Skin epidermis (tissue), 12 donors: ENCODE data around the gene CDK10.

Experiments used
- H3K27ac ChIP-seq, 21 experiments: fragments of 200-600 bp; sonication (generic) in 11 of 21; one replicate each; pipeline ENCODE4 v1.5.0; 2020; ENCODE audit warnings: mild to moderate bottlenecking in 3 of 21, inconsistent platforms in 2 of 21, moderate library complexity in 2 of 21
- H3K4me3 ChIP-seq, 7 experiments: fragments of 200-600 bp; sonication (generic) in 2 of 7; one replicate each; pipeline ENCODE4 v1.5.0; 2020; ENCODE audit warnings: inconsistent platforms in 2 of 7, mild to moderate bottlenecking in 2 of 7, moderate library complexity in 1 of 7

Gene CDK10

DNA sequence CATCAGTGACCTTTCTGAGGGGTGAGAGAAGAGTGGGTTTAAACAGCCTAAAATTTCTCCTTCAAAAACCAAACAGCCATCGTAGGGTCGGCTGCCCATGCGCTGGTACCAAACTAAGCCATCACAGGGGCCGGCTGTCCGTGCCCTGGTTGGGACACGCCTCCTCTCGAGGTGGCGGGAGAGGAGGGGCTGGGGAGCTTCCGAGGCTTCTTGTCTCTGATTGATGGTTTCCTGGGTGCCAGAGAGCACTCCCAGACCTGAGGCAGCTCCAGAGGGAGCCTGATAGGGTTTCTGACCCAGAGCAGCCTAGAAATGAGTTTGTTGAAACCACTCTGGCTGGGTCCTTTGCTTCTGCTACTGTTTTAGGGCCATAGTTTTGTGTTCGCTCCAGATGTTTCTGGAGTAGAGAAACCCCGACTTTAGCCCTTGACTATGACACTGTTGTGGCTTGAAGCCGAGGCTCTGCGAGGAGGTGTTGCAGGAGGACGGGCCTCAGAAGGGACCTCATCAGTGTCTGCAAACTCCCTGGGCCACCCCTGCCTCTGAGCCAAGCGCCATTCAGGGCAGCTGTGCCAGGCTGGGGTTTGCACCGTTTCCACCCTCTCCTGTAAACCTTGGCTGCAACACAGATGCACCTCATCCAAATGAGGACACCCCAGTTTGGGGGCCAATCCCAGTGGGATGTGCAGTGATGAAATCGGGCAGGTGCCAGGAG, 41.1 kb downstream of the CDK10 start:
- no peak overlapping the region for H3K4me3 ChIP-seq
- H3K27ac ChIP-seq: no peak overlapping the region

DNA sequence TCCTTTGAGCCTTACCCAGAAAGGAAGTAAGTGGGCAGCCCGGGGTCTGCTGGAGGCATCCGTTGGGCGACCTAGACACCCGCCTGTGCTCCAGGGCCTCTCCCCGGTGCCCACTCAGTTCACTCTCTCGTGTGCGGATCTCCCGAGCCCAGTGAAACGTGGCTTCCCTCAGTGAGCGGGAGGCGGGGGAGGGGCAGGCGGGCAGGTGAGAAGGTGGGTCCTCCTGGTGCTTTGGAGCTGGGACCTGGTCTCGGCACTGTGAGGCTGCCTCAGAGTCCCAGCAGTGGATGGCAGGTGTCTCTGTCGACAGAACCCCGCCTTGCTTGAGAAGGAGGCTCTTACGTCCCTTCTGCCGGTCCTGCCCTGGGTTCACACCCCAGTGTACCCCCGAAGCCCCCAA, 42.8 kb downstream of the CDK10 start:
- no peak overlapping the region for H3K27ac ChIP-seq

DNA sequence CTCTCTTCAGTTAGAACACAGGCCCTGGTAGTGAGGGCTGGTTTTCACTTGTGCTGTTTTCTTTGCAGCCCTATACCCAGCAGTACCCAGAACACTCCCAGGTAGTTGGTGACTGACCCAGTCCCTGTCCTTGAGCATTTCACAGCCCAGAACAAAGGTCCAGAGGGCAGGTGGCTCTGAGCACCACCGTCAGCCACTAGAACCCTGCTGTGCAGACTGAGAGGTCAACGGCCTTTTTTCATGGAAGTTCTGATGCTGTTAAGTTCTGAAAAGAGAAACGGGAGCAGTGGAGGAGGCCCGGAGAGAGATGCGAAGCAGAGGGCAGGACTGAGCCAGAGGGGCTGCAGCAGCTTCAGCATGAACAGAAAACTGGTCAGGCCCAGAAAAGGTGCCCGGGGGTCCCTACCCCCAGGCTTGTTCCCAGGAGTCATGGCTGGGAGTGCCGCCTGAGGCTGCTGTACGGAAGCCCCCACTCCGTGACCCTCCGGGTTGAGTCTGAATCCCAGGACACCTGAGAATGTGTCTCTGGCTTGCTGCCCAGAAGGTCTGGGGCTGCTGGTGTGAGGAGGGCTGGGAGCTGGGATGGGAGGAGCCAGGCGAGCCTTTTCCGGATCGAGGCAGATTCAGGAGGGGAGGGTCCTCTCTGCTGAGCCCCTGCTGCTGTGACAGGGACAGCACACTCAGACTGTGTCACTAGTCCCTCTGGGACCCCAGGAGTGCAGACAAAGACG, 43.5 kb downstream of the CDK10 start:
- Histone ChIP-seq H3K4me3 (no peak overlapping the region), H3K27ac (no peak overlapping the region)

More for the DNA sequence above, 42.8 kb downstream of the CDK10 start:
- H3K4me3 ChIP-seq: no peak overlapping the region

DNA sequence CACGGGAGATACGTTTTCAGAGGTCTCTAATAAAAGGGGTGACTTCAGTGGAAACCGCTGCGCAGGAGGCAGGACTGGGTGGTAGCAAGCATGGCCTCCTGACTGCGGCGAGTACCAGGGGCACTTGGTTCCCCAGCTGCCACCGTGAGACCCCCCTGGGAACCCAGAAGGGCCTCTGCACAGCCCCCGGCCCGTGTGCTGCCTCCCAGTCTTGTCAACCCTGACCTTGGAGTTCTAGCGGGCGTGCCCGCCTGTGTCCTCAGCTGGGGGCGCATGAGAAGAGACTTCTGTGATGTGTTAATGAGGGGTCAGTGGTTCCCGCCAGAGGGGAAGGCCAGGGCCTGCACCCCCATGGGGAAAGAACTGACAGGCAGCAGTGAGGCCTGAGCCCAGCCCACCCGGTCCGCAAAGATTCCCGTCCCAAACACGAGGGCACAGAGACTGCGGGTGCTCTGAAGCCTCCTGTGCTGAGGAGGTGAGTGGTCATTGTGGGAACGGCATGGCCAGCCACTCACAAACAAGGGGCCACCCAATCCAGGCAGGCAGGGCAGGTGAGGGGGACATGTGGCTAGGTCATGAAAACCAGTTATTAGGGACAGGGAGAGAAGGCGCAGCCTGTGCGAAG, 44.2 kb downstream of the CDK10 start:
- H3K27ac ChIP-seq: no peak overlapping the region
- no peak overlapping the region for H3K4me3 ChIP-seq

DNA sequence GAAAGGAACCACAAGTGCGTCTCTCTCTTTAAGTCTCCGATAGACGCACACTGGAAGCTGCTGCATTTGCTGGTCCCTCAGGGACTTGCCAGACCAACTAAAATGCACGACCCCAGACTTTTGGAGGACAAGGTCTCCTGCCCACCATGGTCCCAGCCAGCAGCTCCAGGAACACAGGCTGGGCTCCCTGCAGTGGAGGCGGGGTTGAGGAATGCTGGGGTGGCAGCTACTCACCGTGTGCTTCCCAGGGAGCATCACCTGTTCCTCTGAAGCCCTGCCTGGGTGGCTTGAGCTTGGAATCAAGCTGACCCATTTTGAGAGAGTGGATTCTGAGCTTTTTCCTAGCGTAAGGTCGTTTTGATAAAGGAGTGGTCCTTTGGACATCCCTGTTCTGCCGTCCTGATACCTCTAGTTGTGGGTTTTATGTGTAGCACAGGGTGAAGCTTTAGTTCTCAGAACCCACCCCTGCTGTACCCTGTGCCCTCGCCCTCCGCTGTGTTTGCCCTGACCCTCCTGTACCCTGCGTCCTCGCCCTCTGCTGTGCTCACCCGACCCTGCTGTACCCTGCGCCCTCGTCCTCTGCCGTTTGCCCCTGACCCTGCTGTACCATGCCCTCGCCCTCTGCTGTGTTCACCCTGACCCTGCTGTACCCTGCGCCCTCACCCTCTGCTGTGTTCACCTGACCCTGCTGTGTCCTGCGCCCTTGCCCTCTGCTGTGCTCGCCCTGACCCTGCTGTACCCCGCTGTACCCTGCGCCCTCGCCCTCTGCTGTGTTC, 45.8 kb downstream of the CDK10 start:
- no peak overlapping the region for H3K4me3 ChIP-seq
- no peak overlapping the region for H3K27ac ChIP-seq

DNA sequence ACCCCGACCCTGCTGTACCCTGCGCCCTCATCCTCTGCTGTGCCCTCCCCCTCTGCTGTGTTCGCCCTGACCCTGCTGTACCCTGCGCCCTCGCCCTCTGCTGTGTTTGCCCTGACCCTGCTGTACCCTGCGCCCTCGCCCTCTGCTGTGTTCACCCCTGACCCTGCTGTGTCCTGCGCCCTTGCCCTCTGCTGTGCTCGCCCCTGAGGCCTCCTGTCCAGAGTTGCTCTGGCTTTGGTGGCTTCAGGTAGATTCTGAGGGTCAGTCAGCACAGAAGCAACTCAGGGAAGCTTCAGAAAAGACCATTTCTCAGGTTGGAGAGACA, 46.4 kb downstream of the CDK10 start:
- no peak overlapping the region for H3K4me3 ChIP-seq
- no peak overlapping the region for H3K27ac ChIP-seq

DNA sequence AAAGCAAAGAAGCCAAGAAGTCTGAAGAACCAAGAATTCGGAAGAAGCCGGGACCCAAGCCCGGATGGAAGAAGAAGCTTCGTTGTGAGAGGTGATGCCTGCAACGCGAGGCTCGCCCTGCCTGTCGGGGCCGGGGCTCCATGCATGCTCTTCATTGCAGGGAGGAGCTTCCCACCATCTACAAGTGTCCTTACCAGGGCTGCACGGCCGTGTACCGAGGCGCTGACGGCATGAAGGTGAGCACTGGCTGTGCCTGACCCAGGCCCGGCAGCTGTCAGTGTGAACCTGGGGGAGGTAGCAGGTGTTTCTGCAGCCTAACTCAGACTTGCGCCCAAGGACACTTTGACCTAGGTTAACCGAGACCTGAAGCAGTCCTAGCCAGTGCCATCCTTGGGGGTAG, 46.8 kb downstream of the CDK10 start:
- no peak overlapping the region for H3K4me3 ChIP-seq
- H3K27ac ChIP-seq: no peak overlapping the region

DNA sequence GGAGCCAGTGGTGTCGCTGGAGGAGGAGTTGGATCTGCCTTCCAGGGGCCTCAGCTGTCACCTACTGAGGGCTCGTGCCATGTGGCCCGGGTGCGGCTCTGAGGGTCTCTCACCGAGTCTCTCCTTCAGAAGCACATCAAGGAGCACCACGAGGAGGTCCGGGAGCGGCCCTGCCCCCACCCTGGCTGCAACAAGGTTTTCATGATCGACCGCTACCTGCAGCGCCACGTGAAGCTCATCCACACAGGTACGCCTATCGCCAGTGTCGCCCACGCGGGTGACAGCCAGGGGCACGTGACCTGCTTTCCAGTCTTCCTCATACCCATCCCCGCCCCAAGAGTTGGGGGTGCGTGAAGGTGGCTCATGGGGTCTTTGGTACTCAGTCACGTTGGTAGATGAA, 47.3 kb downstream of the CDK10 start:
- Histone ChIP-seq H3K27ac (no peak overlapping the region), H3K4me3 (no peak overlapping the region)

DNA sequence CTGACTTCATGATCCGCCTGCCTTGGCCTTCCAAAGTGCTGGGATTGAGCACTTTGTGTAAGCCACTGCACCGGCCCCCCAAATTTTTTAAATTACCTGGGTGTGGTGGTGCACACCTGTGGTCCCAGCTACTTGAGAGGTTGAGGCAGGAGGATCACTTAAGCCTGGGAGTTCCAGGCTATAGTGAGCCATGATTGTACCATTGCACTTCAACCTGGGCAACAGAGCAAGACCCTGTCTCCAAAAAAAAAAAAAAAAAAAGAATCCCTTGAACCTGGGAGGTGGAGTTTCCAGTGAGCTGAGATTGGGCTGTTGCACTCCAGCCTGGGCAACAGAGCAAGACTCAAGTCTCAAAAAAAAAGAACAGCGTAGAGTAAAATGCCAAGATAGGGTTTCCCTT, 50.1 kb downstream of the CDK10 start:
- Histone ChIP-seq H3K4me3 (no peak overlapping the region), H3K27ac (no peak overlapping the region)

DNA sequence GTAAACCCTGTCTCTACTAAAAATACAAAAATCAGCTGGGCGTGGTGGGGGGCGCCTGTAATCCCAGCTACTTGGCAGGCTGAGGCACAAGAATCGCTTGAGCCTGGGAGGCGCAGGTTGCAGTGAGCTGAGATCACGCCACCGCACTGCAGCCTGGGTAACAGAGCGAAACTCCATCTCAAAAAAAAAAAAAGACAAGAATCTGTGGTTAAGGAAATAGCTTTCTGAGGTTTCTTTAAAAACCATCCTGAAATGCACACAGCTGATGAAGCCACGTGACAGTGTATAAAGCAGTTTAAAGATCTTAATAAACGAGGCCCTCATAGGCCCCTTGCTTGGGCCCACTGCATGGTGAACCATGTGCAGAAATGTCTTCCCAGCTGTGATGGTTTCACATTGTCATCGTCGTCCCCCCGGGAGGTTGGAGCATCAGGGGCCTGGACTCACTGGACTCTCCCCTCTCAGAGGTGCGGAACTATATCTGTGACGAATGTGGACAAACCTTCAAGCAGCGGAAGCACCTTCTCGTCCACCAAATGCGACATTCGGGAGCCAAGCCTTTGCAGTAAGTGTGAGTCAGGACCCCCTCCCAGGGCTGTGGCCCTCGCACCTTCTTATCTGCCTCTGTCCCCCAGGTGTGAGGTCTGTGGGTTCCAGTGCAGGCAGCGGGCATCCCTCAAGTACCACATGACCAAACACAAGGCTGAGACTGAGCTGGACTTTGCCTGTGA, 51.0 kb downstream of the CDK10 start:
- Histone ChIP-seq H3K27ac (peak overlapping the region in 1 of 21 experiments; percentile 5), H3K4me3 (no peak overlapping the region)

DNA sequence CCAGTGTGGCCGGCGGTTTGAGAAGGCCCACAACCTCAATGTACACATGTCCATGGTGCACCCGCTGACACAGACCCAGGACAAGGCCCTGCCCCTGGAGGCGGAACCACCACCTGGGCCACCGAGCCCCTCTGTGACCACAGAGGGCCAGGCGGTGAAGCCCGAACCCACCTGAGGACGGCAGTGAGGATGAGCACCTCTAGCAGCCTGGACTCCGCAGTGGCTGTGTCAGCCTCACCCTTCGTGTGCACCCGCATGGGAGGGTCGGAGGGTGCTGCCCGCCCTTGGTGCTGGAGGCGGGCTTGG, 51.5 kb downstream of the CDK10 start:
- no peak overlapping the region for H3K27ac ChIP-seq
- H3K4me3 ChIP-seq: no peak overlapping the region

DNA sequence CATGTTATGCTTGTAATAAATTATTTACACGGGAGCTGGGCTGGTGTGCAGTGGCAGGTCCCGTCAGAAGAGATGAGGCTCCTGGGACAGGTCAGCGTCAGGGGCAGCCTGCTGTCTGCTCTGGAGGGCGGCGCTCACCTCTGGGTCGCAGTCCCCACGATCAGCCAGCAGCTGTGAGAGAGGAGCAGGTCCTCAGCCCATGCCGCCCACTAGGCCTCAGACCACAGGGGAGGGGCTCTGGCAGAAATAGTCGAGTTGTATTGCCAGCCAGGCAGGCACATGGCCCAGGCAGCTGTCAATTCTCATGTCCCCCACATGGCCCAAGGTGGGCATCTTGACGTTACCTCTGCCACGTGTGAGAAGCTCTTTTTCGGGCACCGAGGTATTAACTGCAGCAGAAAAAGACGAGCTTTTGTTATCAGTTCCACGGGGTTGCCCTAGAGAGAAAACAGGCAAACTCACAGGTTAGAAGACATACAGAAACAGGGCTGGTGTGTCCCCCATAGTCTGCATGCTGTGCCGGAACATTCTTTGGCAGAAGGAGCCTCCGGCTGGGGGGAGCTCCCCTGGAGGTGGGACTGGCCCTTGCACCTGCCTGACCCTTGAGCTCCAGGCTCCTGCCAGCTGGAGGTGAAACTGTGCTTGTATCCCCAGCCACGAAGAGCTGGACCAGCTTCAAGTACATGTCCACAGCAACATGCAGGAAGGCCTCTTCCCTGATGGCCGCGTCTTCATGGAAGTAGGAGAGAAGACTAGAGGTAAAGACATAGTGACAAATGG, 52.2 kb downstream of the CDK10 start:
- Histone ChIP-seq H3K4me3 (no peak overlapping the region), H3K27ac (no peak overlapping the region)

DNA sequence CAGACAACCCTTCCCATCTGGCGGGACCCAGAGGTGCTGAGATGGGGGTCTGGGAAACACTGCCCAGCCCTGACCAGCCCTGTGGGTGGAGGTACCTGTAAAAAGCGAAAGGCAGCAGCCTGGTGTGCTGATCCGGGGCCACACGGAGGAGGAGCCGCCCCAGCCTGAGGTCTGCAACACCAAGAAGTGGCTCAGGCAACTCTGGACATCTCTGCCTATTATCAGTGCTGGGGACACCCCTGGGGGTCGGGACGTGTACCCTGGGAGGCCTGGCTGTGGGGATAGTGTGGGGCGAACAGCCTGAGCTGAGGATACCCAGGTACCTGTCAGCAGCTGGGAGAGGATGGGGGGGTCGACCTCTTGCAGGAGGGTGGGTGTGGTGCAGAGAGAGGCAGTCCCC, 52.9 kb downstream of the CDK10 start:
- no peak overlapping the region for H3K27ac ChIP-seq
- no peak overlapping the region for H3K4me3 ChIP-seq

DNA sequence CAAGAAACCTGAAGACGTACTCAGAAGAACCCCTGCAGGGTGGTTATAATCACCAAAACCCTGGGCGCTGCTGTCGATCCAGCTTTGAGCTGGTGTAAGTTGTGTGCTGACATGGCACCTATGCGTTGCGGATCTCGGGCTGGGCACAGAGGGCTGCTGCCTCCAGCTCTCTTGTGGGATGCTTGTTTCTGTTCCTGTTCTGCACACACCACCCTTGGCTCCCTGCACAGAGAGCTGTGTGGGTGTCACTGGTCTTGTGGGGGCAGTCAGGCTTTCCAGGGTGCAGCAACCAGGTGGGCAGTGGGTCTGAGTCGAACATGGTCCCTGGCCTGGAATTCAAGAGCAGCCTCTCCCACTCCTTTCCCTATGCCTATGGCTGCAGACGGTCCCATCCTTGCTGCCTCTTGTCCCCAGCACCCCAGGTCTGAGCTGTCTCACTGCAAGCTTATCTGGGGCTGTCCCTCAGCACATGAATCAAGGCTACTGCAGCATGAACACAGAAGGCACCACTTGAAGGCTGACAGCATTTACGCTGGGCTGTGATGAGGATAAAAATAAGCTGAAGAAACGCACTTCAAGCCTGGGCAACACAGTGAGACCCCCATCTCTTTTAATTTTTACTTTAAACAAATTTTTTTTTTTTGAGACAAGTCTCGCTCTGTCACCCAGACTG, 55.0 kb downstream of the CDK10 start:
- H3K4me3 ChIP-seq: no peak overlapping the region
- no peak overlapping the region for H3K27ac ChIP-seq

DNA sequence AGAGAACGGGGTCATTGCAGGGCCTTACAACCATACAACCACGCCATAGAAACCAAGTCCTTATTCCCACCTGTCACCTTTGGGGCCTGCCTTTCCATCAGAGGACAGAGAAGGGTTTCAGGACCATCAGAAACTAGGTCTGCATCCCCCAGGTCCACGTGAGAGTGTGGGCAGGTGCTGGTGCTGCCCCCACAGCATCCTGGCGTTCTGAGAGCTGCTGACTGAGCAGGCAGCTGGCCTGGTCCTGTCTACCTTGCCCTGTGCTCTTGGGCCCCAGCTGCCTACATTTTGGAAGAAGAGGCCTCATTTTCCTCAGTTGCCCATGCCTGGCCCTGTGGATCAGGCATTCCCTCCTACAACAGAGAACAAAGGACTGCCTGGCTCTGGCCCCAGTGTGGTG, 56.5 kb downstream of the CDK10 start:
- H3K27ac ChIP-seq: peak overlapping the region in 1 of 21 experiments; percentile 6
- no peak overlapping the region for H3K4me3 ChIP-seq

DNA sequence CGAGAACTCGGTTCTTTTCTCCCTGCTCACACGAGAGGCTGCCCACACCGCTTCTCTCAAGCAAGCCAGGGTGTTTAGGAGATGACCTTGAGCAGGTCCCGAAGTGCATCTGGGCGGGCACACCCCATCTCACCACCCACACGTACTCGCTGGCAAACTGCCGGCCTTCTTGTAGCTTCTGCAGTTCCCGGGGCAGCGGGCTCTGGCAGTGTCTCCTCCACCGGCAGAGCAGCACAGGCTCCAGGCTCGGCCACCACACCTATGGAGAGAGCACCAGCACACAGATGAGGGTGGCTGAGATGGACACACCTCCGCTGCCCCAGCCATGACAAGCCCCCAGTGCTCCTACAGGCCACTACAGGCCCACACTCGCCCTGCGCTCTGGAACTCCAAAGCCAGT, 58.3 kb downstream of the CDK10 start:
- H3K27ac ChIP-seq: no peak overlapping the region

More for the DNA sequence above, 58.3 kb downstream of the CDK10 start:
- H3K4me3 ChIP-seq: no peak overlapping the region
